Inferior parietal cortex (tissue), 1 donor: ENCODE data around the gene ARHGAP28.

ENCODE experiments used
- DNase-seq: peaks from one replicate; pipeline ENCODE4 v3.0.0-alpha.2; 2016; ENCODE audit errors: extremely low spot score

The ARHGAP28 gene

DNA sequence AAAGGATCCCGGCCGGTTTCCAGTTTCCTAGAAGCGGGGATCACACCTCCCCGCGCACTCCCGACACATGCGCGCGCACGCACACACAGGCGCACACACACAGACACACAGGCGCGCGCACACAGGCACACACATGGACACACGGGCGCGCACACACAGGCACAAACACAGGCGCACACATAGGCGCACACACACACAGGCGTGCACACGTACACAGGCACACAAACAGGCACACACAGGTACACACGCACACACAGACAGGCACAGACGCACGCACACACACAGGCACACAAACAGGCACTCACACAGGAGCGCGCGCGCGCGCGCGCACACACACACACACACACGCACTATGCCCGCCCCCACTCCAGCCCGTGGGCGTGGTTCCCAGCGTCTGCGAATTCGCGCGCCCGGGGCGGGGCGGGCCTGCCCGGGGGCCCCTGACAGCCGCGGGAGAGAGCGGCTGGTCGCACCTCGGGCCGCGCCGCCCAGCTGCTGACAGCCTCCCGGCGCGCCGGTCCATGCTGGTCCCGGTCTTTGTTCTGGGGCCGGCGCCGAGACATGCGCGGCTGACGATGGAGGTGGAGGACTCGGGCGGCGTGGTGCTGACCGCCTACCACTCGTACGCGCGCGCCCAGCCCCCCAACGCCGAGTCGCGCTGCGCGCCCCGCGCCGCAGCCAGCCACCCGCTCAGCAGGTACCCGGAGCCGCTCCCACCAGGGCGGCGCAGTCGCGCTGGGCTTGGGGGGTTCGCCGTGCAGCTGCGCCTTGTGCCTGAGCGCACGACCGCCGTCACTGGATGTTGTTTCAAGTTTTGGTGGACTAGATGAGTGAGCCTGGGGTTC, at the start of gene ARHGAP28:
Gene ARHGAP28 (plus strand): TSS at position 470 of the 845 bp plus-strand sequence. CDS start 106 bp downstream, at position 576.
- DNase-seq: peak; percentile 49

GRCh38 chr18:6681331-6681875, 48.1 kb upstream of the ARHGAP28 start:
- DNase-seq: no peak

GRCh38 chr18:6682437-6683111, 46.9 kb upstream of the ARHGAP28 start:
- DNase-seq: no peak

GRCh38 chr18:6683112-6683876, 46.2 kb upstream of the ARHGAP28 start:
- DNase-seq: peak; percentile 9

DNA sequence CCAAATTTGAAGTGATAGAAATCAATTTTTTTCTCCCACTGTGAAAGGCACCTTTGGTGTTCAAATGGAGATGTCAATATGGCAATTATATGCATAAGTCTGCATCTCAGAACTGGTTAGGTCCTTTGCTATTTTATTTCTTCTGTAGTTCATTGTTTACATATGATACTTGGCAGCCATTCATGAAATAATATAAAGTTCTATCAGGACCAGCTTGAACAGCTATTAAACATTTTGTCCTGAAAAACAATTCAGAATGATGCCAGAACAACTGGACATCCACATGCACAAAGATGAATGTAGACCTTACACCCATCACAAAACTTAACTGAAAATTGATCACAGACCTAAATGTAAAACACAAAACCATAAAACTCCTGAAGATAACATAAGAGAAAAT, 41.8 kb upstream of the ARHGAP28 start:
- no peak for DNase-seq

- DNase-seq: no peak
These were observed 20.6 kb upstream of the ARHGAP28 start for GRCh38 chr18:6708890-6709289.

DNA sequence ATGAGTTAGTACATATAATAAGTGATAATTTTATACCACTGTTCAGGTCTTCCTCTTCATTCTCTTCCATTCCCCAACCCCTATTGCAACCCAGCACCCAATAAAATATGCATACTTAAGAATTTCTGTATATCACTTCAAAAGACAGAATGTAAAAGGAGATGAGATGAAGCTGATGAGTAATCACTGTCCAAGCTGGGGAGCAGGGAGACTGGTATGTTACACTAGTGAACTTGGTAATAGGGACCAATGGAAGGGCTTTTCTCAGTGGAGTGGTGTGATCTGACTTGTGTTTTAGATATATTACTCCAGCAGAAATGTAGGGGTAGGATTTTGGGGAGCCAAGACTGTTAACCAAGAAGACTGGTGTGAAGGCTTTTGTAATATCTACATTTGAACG, 18.0 kb upstream of the ARHGAP28 start:
- DNase-seq: no peak

GRCh38 chr18:6712401-6712800, 17.1 kb upstream of the ARHGAP28 start:
- DNase-seq: no peak

DNA sequence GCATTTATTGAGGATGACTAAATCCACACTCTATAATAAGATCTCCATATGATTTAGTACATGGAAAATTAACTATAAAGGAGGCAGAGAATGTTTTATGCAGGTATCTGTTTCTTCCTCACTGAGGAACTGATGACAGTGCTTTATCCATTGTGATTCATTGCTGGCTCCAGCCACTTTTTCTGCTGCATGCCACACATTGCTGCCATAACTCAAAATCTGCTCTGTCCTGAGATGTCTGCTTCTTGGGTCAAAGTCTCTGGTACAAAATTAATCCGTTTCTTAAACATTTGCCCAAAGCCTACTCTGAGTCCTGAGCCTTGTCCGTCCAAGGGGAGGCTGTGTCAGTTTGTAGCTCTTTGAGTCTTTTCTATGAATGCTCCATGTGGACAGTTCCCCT, 15.5 kb upstream of the ARHGAP28 start:
- DNase-seq: no peak

- no peak for DNase-seq
These were observed 11.2 kb upstream of the ARHGAP28 start for GRCh38 chr18:6718267-6718666.

- no peak for DNase-seq
These were observed 10.2 kb upstream of the ARHGAP28 start for GRCh38 chr18:6719098-6719846.

DNA sequence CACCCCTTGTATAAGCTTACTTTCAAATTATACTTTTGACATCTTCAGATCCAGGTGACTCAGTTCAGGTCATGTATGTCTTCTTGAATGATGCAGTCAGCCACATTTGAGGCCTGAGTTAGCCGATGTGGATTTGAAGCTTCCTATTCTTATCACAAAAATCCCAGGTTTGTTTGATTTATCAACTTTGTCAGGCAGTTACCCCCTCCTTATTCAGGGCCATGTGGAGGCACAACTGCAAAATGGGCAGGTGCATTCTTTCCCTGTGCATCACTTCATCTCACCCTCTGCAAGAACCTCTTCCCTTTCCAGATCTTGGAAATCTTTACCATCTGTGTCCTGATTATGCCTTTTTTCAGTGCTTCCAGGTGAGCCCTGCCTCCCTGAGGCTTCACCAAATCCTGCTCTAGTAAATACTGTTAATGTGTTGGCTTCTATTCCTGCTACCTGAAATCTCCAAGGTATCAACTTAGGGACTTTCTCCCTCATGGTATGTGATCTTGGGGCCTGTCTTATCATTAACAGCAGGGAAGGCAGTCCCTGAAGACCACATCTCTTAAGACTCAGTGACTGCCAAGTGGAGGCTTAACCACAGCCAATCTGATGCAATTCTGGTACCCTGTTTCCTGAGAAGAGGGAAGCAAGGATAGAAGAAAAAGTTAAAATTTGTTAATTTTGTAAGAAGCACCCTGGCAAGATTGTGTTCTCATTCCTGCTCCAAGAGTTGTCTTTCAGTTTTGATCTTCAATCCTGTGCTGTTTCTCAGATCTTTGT, 9.4 kb upstream of the ARHGAP28 start:
- DNase-seq: no peak

- DNase-seq: no peak
These were observed 7.8 kb upstream of the ARHGAP28 start for GRCh38 chr18:6721755-6722154.

DNA sequence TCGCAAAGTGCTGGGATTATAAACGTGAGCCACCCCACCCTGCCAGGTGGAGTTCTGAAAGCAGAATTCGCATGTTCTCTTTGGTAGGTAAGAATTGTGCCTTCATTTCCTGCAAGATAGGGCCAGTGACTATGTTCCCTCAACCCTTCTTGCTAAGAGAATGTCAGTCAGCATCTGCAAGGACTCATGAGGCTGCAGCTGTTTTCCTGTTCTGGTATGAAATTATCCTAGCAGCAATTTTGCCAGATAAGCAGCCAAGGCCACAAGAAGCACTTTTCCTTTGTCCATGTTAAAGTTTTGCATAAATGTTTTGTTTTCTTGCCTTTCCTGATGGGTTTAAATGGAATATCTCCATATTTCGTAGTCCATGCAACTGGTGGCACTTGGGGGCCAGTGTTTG, 6.8 kb upstream of the ARHGAP28 start:
- DNase-seq: no peak

DNA sequence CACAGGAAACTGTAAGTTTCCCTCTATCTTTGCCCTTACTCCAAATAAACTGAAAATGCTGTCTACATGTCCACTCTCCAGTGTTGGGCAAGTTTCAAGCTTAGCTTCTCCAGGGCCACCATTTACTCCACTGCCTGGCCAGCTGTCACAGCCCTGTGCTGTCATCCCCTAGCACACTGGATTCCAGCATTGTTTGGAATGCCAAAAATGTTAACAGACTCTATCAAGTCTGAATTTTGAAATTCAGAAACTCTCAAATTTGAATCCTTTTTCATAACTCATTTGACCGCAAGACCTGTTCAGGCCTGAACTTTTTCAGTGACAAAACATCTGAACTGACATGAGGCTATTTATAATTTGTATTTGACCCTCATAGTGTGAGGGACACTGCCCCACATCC, 5.2 kb upstream of the ARHGAP28 start:
- DNase-seq: no peak

DNA sequence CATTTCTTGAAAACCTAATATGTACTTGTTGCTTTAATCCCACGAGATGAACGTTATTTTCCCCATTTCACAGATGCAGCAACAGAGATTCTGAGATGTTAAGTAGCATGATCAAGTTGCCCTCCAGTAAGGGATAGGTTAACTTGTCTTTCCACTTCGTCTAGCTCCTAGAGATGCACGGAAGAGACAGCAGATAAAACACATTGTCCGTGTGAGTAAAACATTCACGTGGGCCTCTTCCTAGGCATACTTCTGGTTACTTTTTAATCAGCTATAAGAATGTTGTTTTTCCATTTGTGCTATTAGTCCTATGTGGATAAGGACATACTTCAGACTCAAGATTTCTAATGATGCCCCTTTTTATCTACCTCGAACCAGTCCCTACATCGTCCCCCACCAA, 1.2 kb upstream of the ARHGAP28 start:
- no peak for DNase-seq

GRCh38 chr18:6728809-6729246, 688 bp upstream of the ARHGAP28 start:
- DNase-seq: peak; percentile 64

GRCh38 chr18:6730416-6731221, 1.1 kb downstream of the ARHGAP28 start:
- no peak for DNase-seq

GRCh38 chr18:6731222-6731596, 1.7 kb downstream of the ARHGAP28 start:
- no peak for DNase-seq

DNA sequence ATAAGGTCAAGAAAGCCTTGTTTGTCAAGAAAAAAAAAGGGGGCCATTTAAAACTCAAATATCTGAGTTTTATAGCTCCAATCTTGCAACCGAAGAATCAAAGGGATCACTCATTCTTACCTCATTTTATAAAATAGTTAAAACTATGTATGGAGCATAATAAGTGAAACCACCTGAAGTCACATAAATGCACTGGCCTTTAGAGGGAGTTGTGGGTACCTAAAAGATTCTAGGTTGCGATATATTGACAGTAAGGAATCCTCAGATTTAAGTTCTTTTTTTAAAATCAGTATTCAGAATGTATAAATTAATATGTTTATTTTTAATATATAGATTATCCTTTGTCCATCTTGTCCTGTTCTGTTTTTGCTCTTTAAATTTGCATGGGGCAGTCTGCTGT, 3.4 kb downstream of the ARHGAP28 start:
- no peak for DNase-seq
